ENCODE measurements around the gene CD40.

Gene CD40

GRCh38 chr20:46151936-46152335 is 33.8 kb downstream of the CD40 start:
- DNase-seq: no peak

GRCh38 chr20:46152824-46153586 is 34.9 kb downstream of the CD40 start:
- no peak for DNase-seq

- DNase-seq: no peak
Measured at GRCh38 chr20:46154305-46154704, 36.2 kb downstream of the CD40 start.

GRCh38 chr20:46154796-46155195 is 36.7 kb downstream of the CD40 start:
- DNase-seq: no peak

GRCh38 chr20:46156065-46156464 is 38.0 kb downstream of the CD40 start:
- DNase-seq: no peak

- no peak for DNase-seq
Measured at GRCh38 chr20:46157076-46157592, 39.0 kb downstream of the CD40 start.

- no peak for DNase-seq
Measured at GRCh38 chr20:46157625-46158024, 39.5 kb downstream of the CD40 start.

GRCh38 chr20:46158476-46158987 is 40.4 kb downstream of the CD40 start:
- no peak for DNase-seq

GRCh38 chr20:46159101-46159897 is 41.2 kb downstream of the CD40 start:
- DNase-seq: no peak

- DNase-seq: no peak
Measured at GRCh38 chr20:46160661-46161060, 42.5 kb downstream of the CD40 start.

GRCh38 chr20:46161921-46162320 is 43.8 kb downstream of the CD40 start:
- DNase-seq: no peak

- no peak for DNase-seq
Measured at GRCh38 chr20:46164254-46164653, 46.1 kb downstream of the CD40 start.

- no peak for DNase-seq
Measured at GRCh38 chr20:46167080-46167479, 49.0 kb downstream of the CD40 start.

- no peak for DNase-seq
Measured at GRCh38 chr20:46168438-46168837, 50.3 kb downstream of the CD40 start.

GRCh38 chr20:46169245-46170171 is 51.4 kb downstream of the CD40 start:
- no peak for DNase-seq

GRCh38 chr20:46171476-46171875 is 53.4 kb downstream of the CD40 start:
- DNase-seq: no peak

GRCh38 chr20:46171909-46172308 is 53.8 kb downstream of the CD40 start:
- DNase-seq: no peak

GRCh38 chr20:46172455-46172854 is 54.3 kb downstream of the CD40 start:
- DNase-seq: no peak

GRCh38 chr20:46172961-46173536 is 54.9 kb downstream of the CD40 start:
- DNase-seq: no peak

- no peak for DNase-seq
Measured at GRCh38 chr20:46173652-46174468, 55.7 kb downstream of the CD40 start.

- DNase-seq: peak; percentile 34
Measured at GRCh38 chr20:46174469-46175126, 56.5 kb downstream of the CD40 start.

All from NCI-H1092 treated with DMSO at 0.1 percent for 48 hours (cell line).